NCI-H2081 treated with DMSO at 0.1 percent for 48 hours (cell line): Measurements from ENCODE around the gene SDHA.
"Not testable (repeated sequence)": the region's sequence is repeated elsewhere in the genome, so short reads cannot be mapped to it uniquely, and the experiment has no call there.

Source experiments
- DNase-seq: peaks from one replicate; lab custom pipeline; 2025; lab: John Stamatoyannopoulos, UW

The SDHA gene

GRCh38 chr5:186091-187041, 31.8 kb upstream of the SDHA start:
- DNase-seq: no peak

- no peak for DNase-seq
These were observed 31.1 kb upstream of the SDHA start for GRCh38 chr5:187042-187431.

- no peak for DNase-seq
These were observed 30.3 kb upstream of the SDHA start for GRCh38 chr5:187617-188451.

GRCh38 chr5:188488-189481, 29.3 kb upstream of the SDHA start:
- DNase-seq: peak; percentile 86

- DNase-seq: no peak
These were observed 28.6 kb upstream of the SDHA start for GRCh38 chr5:189486-189885.

GRCh38 chr5:189976-190365, 28.1 kb upstream of the SDHA start:
- DNase-seq: no peak

GRCh38 chr5:190366-191035, 27.6 kb upstream of the SDHA start:
- DNase-seq: no peak

GRCh38 chr5:191036-191948, 26.8 kb upstream of the SDHA start, which contains the start of gene LRRC14B:
Gene LRRC14B (plus strand): TSS chr5:191495. CDS start chr5:191539, 44 bp downstream.
- no peak for DNase-seq

GRCh38 chr5:191949-192690, 26.0 kb upstream of the SDHA start:
- DNase-seq: no peak

GRCh38 chr5:192691-192969, 25.5 kb upstream of the SDHA start:
- DNase-seq: no peak

- no peak for DNase-seq
These were observed 24.9 kb upstream of the SDHA start for GRCh38 chr5:192970-193831.

GRCh38 chr5:194102-194501, 24.0 kb upstream of the SDHA start:
- no peak for DNase-seq

- DNase-seq: no peak
These were observed 23.4 kb upstream of the SDHA start for GRCh38 chr5:194603-195209.

- no peak for DNase-seq
These were observed 22.5 kb upstream of the SDHA start for GRCh38 chr5:195401-196160.

- DNase-seq: no peak
These were observed 21.8 kb upstream of the SDHA start for GRCh38 chr5:196350-196749.

- not testable (repeated sequence) for DNase-seq
These were observed 21.1 kb upstream of the SDHA start for GRCh38 chr5:197031-197430.

GRCh38 chr5:197892-198489, 20.1 kb upstream of the SDHA start:
- DNase-seq: no peak
